Measurements from ENCODE around the gene MTIF2.

Gene MTIF2

GRCh38 chr2:55236992-55237543, 32.0 kb downstream of the MTIF2 start:
- Histone ChIP-seq H3K9me3 (ENCODE audit: control insufficient read depth, low read length) (no peaks in the 10 kb centered on the region), H3K23ac (ENCODE audit: low read length in 2 of 2) (no peak overlapping the region), H3K4me2 (ENCODE audit: low read length, poor library complexity, severe bottlenecking) (no peak overlapping the region), H3K4me3 (ENCODE audit: insufficient read depth in 1 of 2, low read depth in 1 of 2, low read length in 2 of 2) (no peak overlapping the region), H3K4ac (ENCODE audit: low read depth in 1 of 2, low read length in 2 of 2) (no peak overlapping the region), H3K79me1 (replicated peaks; ENCODE audit: low read length, poor library complexity, severe bottlenecking) (no peaks in the 10 kb centered on the region), H3K36me3 (ENCODE audit: control insufficient read depth in 1 of 2, insufficient read depth in 2 of 2, low read depth in 1 of 2, low read length in 2 of 2) (peaks cover 13 to 69% of the 10 kb centered on the region in 2 experiments), H4K8ac (ENCODE audit: low read length) (no peak overlapping the region), H3K14ac (ENCODE audit: low read length in 2 of 2) (no peak overlapping the region), H2BK5ac (ENCODE audit: low read depth, low read length, poor library complexity, severe bottlenecking) (no peak overlapping the region), H3K9ac (ENCODE audit: low read length) (no peak overlapping the region), H3K27me3 (ENCODE audit: control insufficient read depth in 1 of 2, insufficient read depth in 1 of 2, low read length in 2 of 2) (no peaks in the 10 kb centered on the region), H2BK15ac (ENCODE audit: low read depth, poor library complexity, severe bottlenecking) (no peak overlapping the region), H3K27ac (ENCODE audit: low read length, poor library complexity, severe bottlenecking) (no peak overlapping the region), H2BK12ac (ENCODE audit: low read length in 2 of 2) (no peak overlapping the region), H2AFZ (ENCODE audit: low read depth, low read length) (no peak overlapping the region), H2AK5ac (ENCODE audit: low read length, severe bottlenecking) (no peak overlapping the region), H3K4me1 (ENCODE audit: control insufficient read depth, insufficient read depth, low read depth, low read length) (peaks cover 3% of the 10 kb centered on the region), H3K18ac (ENCODE audit: low read depth in 1 of 2, low read length in 2 of 2) (no peak overlapping the region), H2BK120ac (ENCODE audit: low read depth, low read length) (no peak overlapping the region), H4K91ac (ENCODE audit: low read length) (no peak overlapping the region)
- WGBS = 100% methylated on average over 1 of the region's 2 CpGs
- no peak for DNase-seq

DNA sequence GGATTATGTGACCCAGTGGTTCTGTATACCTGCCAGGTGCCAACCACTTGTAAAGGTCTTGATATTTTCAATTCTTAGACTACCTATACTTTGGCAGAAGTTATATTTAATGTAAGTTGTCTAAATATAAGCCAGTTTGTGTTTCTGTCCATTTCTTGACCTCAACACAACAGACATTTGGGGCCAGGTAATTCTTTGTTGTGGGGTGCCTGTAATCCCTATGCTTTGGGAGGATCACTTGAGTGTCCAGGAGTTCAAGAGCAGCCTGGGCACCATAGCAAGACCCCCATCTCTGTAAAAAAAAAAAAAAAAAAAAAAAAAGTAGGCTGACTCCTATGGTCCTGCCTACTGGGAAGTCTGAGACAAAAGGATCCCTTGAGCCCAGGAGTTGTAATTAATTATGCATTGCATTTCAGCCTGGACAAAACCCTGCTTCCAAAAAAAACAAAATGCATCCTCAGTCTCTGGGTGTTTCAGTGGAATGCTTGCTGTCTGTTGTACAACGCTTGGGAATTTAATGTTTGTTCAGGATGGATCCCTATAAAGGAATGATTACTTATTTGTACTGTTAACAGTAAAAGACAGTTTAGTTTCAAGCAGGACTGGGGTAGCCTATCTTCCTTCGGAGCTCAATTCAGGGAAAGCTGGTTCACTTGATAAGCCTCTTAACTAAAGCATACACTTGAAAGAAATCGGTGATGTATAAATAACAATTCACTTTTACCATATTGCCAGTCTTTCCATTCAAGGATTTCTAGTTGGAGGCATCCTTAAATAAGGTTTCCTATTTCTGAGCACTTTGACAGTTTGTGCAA, 33.1 kb downstream of the MTIF2 start:
- Histone ChIP-seq H3K79me1 (replicated peaks; ENCODE audit: low read length, poor library complexity, severe bottlenecking) (no peaks in the 10 kb centered on the region), H2BK12ac (ENCODE audit: low read length in 2 of 2) (no peak overlapping the region), H2BK120ac (ENCODE audit: low read depth, low read length) (no peak overlapping the region), H2BK15ac (ENCODE audit: low read depth, poor library complexity, severe bottlenecking) (no peak overlapping the region), H2AK5ac (ENCODE audit: low read length, severe bottlenecking) (no peak overlapping the region), H2BK5ac (ENCODE audit: low read depth, low read length, poor library complexity, severe bottlenecking) (no peak overlapping the region), H3K27me3 (ENCODE audit: control insufficient read depth in 1 of 2, insufficient read depth in 1 of 2, low read length in 2 of 2) (no peaks in the 10 kb centered on the region), H4K91ac (ENCODE audit: low read length) (no peak overlapping the region), H3K9ac (ENCODE audit: low read length) (no peak overlapping the region), H3K36me3 (ENCODE audit: control insufficient read depth in 1 of 2, insufficient read depth in 2 of 2, low read depth in 1 of 2, low read length in 2 of 2) (peaks cover 8 to 62% of the 10 kb centered on the region in 2 experiments), H3K14ac (ENCODE audit: low read length in 2 of 2) (no peak overlapping the region), H3K23ac (ENCODE audit: low read length in 2 of 2) (no peak overlapping the region), H4K8ac (ENCODE audit: low read length) (no peak overlapping the region), H3K27ac (ENCODE audit: low read length, poor library complexity, severe bottlenecking) (no peak overlapping the region), H2AFZ (ENCODE audit: low read depth, low read length) (no peak overlapping the region), H3K18ac (ENCODE audit: low read depth in 1 of 2, low read length in 2 of 2) (no peak overlapping the region), H3K4me1 (ENCODE audit: control insufficient read depth, insufficient read depth, low read depth, low read length) (peaks cover 3% of the 10 kb centered on the region), H3K9me3 (ENCODE audit: control insufficient read depth, low read length) (no peaks in the 10 kb centered on the region), H3K4me3 (ENCODE audit: insufficient read depth in 1 of 2, low read depth in 1 of 2, low read length in 2 of 2) (no peak overlapping the region), H3K4ac (ENCODE audit: low read depth in 1 of 2, low read length in 2 of 2) (no peak overlapping the region), H3K4me2 (ENCODE audit: low read length, poor library complexity, severe bottlenecking) (no peak overlapping the region)
- no peak for DNase-seq
- 100% methylated on average over 2 of the region's 3 CpGs for WGBS

DNA sequence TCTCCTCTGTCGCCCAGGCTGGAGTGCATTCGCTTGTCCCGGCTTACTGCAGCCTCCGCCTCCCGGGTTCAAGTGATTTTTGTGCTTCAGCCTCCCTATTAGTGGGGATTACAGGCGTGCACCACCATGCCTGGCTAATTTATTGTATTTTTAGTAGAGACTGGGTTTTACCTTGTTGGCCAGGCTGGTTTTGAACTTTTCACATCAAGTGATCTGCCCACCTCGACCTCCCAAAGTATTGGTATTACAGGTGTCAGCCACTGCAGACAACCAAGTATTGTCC, 35.4 kb downstream of the MTIF2 start:
- Histone ChIP-seq H2AK5ac (ENCODE audit: low read length, severe bottlenecking) (no peak overlapping the region), H2BK12ac (ENCODE audit: low read length in 2 of 2) (no peak overlapping the region), H2BK5ac (ENCODE audit: low read depth, low read length, poor library complexity, severe bottlenecking) (no peak overlapping the region), H3K18ac (ENCODE audit: low read depth in 1 of 2, low read length in 2 of 2) (no peak overlapping the region), H3K4ac (ENCODE audit: low read depth in 1 of 2, low read length in 2 of 2) (no peak overlapping the region), H3K27me3 (ENCODE audit: control insufficient read depth in 1 of 2, insufficient read depth in 1 of 2, low read length in 2 of 2) (no peaks in the 10 kb centered on the region), H2BK120ac (ENCODE audit: low read depth, low read length) (no peak overlapping the region), H2AFZ (ENCODE audit: low read depth, low read length) (no peak overlapping the region), H3K27ac (ENCODE audit: low read length, poor library complexity, severe bottlenecking) (no peak overlapping the region), H4K91ac (ENCODE audit: low read length) (no peak overlapping the region), H3K4me1 (ENCODE audit: control insufficient read depth, insufficient read depth, low read depth, low read length) (peaks cover 4% of the 10 kb centered on the region), H3K4me2 (ENCODE audit: low read length, poor library complexity, severe bottlenecking) (peak overlapping the region; percentile 92), H3K79me1 (replicated peaks; ENCODE audit: low read length, poor library complexity, severe bottlenecking) (peaks cover 12% of the 10 kb centered on the region), H3K9ac (ENCODE audit: low read length) (peak overlapping the region; percentile 98), H3K36me3 (ENCODE audit: control insufficient read depth in 1 of 2, insufficient read depth in 2 of 2, low read depth in 1 of 2, low read length in 2 of 2) (peaks cover 13 to 49% of the 10 kb centered on the region in 2 experiments), H3K4me3 (ENCODE audit: insufficient read depth in 1 of 2, low read depth in 1 of 2, low read length in 2 of 2) (peak overlapping the region; percentile 88 to 95), H3K9me3 (ENCODE audit: control insufficient read depth, low read length) (no peaks in the 10 kb centered on the region), H2BK15ac (ENCODE audit: low read depth, poor library complexity, severe bottlenecking) (no peak overlapping the region), H4K8ac (ENCODE audit: low read length) (no peak overlapping the region), H3K23ac (ENCODE audit: low read length in 2 of 2) (no peak overlapping the region), H3K14ac (ENCODE audit: low read length in 2 of 2) (peak overlapping the region in 1 of 2 experiments; percentile 74)
- WGBS = 67% methylated on average over 6 of the region's 7 CpGs
- no peak for DNase-seq

DNA sequence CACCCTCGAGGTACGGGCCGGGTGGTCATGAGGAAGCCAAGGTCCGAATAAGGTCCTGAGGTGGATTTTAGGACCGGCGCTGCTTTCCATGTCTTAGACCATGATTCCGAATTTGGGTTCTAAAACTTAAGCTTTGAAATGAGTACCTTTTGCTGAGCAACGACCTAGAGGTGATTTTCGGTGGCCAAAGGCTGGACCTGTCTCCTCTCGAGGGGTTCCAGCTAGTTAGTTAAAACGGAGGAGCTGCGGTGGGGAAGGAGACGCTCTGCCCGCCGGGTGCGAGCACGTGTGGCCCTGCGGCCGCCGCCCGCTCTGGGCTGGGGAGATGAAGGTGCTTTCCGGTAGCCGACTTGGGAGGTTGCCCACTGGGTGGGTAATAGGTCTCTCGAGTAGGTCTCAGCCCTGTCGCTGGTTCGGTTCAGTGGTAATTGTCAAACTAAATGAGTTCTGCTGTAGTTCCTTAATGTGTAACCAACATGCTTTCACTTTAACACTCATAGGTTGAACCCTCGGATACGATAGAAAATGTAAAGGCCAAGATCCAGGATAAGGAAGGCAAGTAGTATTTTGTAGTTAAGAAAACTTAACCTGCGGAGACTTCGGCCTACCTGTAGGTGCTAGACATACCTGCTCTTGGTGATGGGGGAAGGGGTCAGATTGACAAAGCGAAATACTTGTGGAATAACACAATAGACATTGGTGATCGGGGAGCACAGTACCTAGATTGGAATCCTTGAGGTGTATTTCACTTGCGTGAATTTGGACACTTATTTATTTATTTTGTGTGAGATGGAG, 36.0 kb downstream of the MTIF2 start:
- peak overlapping the region; percentile 81 for H2BK5ac ChIP-seq (ENCODE audit: low read depth, low read length, poor library complexity, severe bottlenecking)
- 9% methylated on average over 27 of the region's 33 CpGs for WGBS

More for the DNA sequence above, 36.0 kb downstream of the MTIF2 start:
- Histone ChIP-seq H2BK15ac (ENCODE audit: low read depth, poor library complexity, severe bottlenecking) (no peak overlapping the region), H3K4me3 (ENCODE audit: insufficient read depth in 1 of 2, low read depth in 1 of 2, low read length in 2 of 2) (peak overlapping the region; percentile 88 to 95), H3K27me3 (ENCODE audit: control insufficient read depth in 1 of 2, insufficient read depth in 1 of 2, low read length in 2 of 2) (no peaks in the 10 kb centered on the region), H3K14ac (ENCODE audit: low read length in 2 of 2) (peak overlapping the region in 1 of 2 experiments; percentile 87), H2BK12ac (ENCODE audit: low read length in 2 of 2) (no peak overlapping the region), H3K4me2 (ENCODE audit: low read length, poor library complexity, severe bottlenecking) (peak overlapping the region; percentile 92), H4K8ac (ENCODE audit: low read length) (peak overlapping the region; percentile 66), H3K9ac (ENCODE audit: low read length) (peak overlapping the region; percentile 98), H2AFZ (ENCODE audit: low read depth, low read length) (no peak overlapping the region), H3K9me3 (ENCODE audit: control insufficient read depth, low read length) (no peaks in the 10 kb centered on the region), H3K36me3 (ENCODE audit: control insufficient read depth in 1 of 2, insufficient read depth in 2 of 2, low read depth in 1 of 2, low read length in 2 of 2) (peaks cover 12 to 49% of the 10 kb centered on the region in 2 experiments), H3K79me1 (replicated peaks; ENCODE audit: low read length, poor library complexity, severe bottlenecking) (peaks cover 12% of the 10 kb centered on the region), H4K91ac (ENCODE audit: low read length) (peak overlapping the region; percentile 52), H3K4me1 (ENCODE audit: control insufficient read depth, insufficient read depth, low read depth, low read length) (peaks cover 4% of the 10 kb centered on the region), H3K4ac (ENCODE audit: low read depth in 1 of 2, low read length in 2 of 2) (peak overlapping the region; percentile 63 to 93), H3K27ac (ENCODE audit: low read length, poor library complexity, severe bottlenecking) (peak overlapping the region; percentile 98), H3K18ac (ENCODE audit: low read depth in 1 of 2, low read length in 2 of 2) (peak overlapping the region; percentile 67 to 85), H2BK120ac (ENCODE audit: low read depth, low read length) (peak overlapping the region; percentile 69), H3K23ac (ENCODE audit: low read length in 2 of 2) (peak overlapping the region in 1 of 2 experiments; percentile 66), H2AK5ac (ENCODE audit: low read length, severe bottlenecking) (peak overlapping the region; percentile 68)
- peak; percentile 46 for DNase-seq

All from mesenchymal stem cell (in vitro differentiated cells and primary cell).